OCI-LY1 (cell line): Measurements from ENCODE around the gene TBXAS1.

ENCODE experiments used
- H2AFZ ChIP-seq: fragments of 200-600 bp; sonication (generic), shearing (Covaris generic); 2 replicates; pipeline ENCODE4 v1.6.0; 2014; ENCODE audit warnings: antibody characterized with exemption, mild to moderate bottlenecking, low read length
- H3F3A ChIP-seq: fragments of 200-600 bp; sonication (generic), shearing (Covaris generic); 2 replicates; pipeline ENCODE4 v1.6.0; 2014; ENCODE audit warnings: mild to moderate bottlenecking, antibody characterized with exemption, low read length, moderate library complexity; ENCODE audit not compliant: insufficient read depth
- H3K27ac ChIP-seq: fragments of 200-600 bp; sonication (generic); 2 replicates; pipeline ENCODE4 v1.5.1; 2014; ENCODE audit warnings: low read length, mixed run types, mild to moderate bottlenecking, low read depth; ENCODE audit not compliant: poor library complexity, severe bottlenecking
- H3K27me3 ChIP-seq: fragments of 200-600 bp; sonication (generic); 2 replicates; pipeline ENCODE4 v1.6.0; 2014; ENCODE audit warnings: antibody characterized with exemption, mild to moderate bottlenecking, low read length, moderate library complexity; ENCODE audit not compliant: insufficient read depth
- H3K36me3 ChIP-seq: fragments of 200-600 bp; sonication (generic); 2 replicates; pipeline ENCODE4 v1.6.1; 2014; ENCODE audit warnings: mild to moderate bottlenecking, antibody characterized with exemption, low read length, moderate library complexity, mixed read lengths; ENCODE audit not compliant: insufficient read depth
- H3K4me1 ChIP-seq: fragments of 200-600 bp; sonication (generic); 2 replicates; pipeline ENCODE4 v1.5.1; 2014; ENCODE audit warnings: mild to moderate bottlenecking, low read length, moderate library complexity; ENCODE audit not compliant: insufficient read depth, severe bottlenecking
- H3K4me2 ChIP-seq: fragments of 200-600 bp; sonication (generic), shearing (Covaris generic); 2 replicates; pipeline ENCODE4 v1.6.1; 2014; ENCODE audit warnings: low read length
- H3K4me3 ChIP-seq: fragments of 200-600 bp; sonication (generic); 2 replicates; pipeline ENCODE4 v1.5.1; 2014; ENCODE audit warnings: low read length, low read depth, mild to moderate bottlenecking, mixed read lengths; ENCODE audit not compliant: poor library complexity, severe bottlenecking
- H3K79me2 ChIP-seq: fragments of 200-600 bp; shearing (Covaris generic); 2 replicates; pipeline ENCODE4 v1.6.1; 2016; ENCODE audit warnings: mixed run types, low read length, mixed read lengths; ENCODE audit not compliant: insufficient read depth
- H3K9ac ChIP-seq: fragments of 200-600 bp; sonication (generic), shearing (Covaris generic); 2 replicates; pipeline ENCODE4 v1.6.1; 2014; ENCODE audit warnings: mild to moderate bottlenecking, low read length, mixed read lengths
- H3K9me2 ChIP-seq: fragments of 200-600 bp; sonication (generic), shearing (Covaris generic); 2 replicates; pipeline ENCODE4 v1.6.1; 2014; ENCODE audit warnings: low read depth, mild to moderate bottlenecking, low read length, mixed read lengths
- H3K9me3 ChIP-seq: fragments of 200-600 bp; shearing (Covaris generic); 2 replicates; pipeline ENCODE4 v1.6.1; 2014; ENCODE audit warnings: low read length, mixed read lengths
- H4K20me1 ChIP-seq: fragments of 200-600 bp; sonication (generic), shearing (Covaris generic); 2 replicates; pipeline ENCODE4 v1.6.0; 2016; ENCODE audit warnings: mild to moderate bottlenecking, low read length; ENCODE audit not compliant: insufficient read depth
- CTCF ChIP-seq: fragments of 200-600 bp; sonication (generic), shearing (Covaris generic); IDR thresholded peaks from 2 replicates; pipeline ENCODE4 v1.5.1; 2017; ENCODE audit warnings: mild to moderate bottlenecking, antibody characterized with exemption, low read length, moderate library complexity, mixed read lengths
- EZH2 ChIP-seq: fragments of 200-600 bp; sonication (generic), shearing (Covaris generic); IDR thresholded peaks from 2 replicates; pipeline ENCODE4 v1.8.0; 2017; ENCODE audit warnings: borderline replicate concordance, mixed run types, mild to moderate bottlenecking, antibody characterized with exemption, low read length, moderate library complexity, mixed read lengths

Gene TBXAS1

GRCh38 chr7:139974179-139974811 lies 145.2 kb downstream of the TBXAS1 start:
- Histone ChIP-seq H3K27me3 (peaks cover 3% of the 10 kb centered on the region; the same call in 1 of the 2 replicates), H3F3A (no peaks in the 10 kb centered on the region), H3K9ac (no peak overlapping the region), H3K9me3 (no peaks in the 10 kb centered on the region), H3K4me3 (no peak overlapping the region), H3K4me1 (no peaks in the 10 kb centered on the region), H3K27ac (no peak overlapping the region), H2AFZ (no peak overlapping the region), H3K4me2 (no peak overlapping the region), H3K9me2 (no peaks in the 10 kb centered on the region), H4K20me1 (no peaks in the 10 kb centered on the region), H3K36me3 (no peaks in the 10 kb centered on the region), H3K79me2 (no peaks in the 10 kb centered on the region)
- TF ChIP-seq EZH2 (no peak), CTCF (no peak)

GRCh38 chr7:139976055-139976837 lies 147.2 kb downstream of the TBXAS1 start:
- no peaks in the 10 kb centered on the region for H4K20me1 ChIP-seq
- H3K4me2 ChIP-seq: no peak overlapping the region
- H2AFZ ChIP-seq: no peak overlapping the region

More at GRCh38 chr7:139976055-139976837, 147.2 kb downstream of the TBXAS1 start:
- Histone ChIP-seq H3K9me2 (no peaks in the 10 kb centered on the region), H3K27ac (no peak overlapping the region), H3K9ac (no peak overlapping the region), H3K9me3 (no peaks in the 10 kb centered on the region), H3K4me3 (no peak overlapping the region), H3K79me2 (no peaks in the 10 kb centered on the region), H3K36me3 (no peaks in the 10 kb centered on the region), H3K4me1 (no peaks in the 10 kb centered on the region), H3F3A (no peaks in the 10 kb centered on the region), H3K27me3 (no peaks in the 10 kb centered on the region; the same call in 1 of the 2 replicates)
- no peak for TF ChIP-seq CTCF
- no peak for TF ChIP-seq EZH2
